GM04503 (cell line): ENCODE data around the gene PDLIM5.
"Not testable (repeated sequence)": the region's sequence is repeated elsewhere in the genome, so short reads cannot be mapped to it uniquely, and the experiment has no call there.

Experiments used
- DNase-seq: peaks from one replicate; pipeline ENCODE4 v3.0.0-alpha.2; 2012; ENCODE audit warnings: low read depth

PDLIM5 gene

DNA sequence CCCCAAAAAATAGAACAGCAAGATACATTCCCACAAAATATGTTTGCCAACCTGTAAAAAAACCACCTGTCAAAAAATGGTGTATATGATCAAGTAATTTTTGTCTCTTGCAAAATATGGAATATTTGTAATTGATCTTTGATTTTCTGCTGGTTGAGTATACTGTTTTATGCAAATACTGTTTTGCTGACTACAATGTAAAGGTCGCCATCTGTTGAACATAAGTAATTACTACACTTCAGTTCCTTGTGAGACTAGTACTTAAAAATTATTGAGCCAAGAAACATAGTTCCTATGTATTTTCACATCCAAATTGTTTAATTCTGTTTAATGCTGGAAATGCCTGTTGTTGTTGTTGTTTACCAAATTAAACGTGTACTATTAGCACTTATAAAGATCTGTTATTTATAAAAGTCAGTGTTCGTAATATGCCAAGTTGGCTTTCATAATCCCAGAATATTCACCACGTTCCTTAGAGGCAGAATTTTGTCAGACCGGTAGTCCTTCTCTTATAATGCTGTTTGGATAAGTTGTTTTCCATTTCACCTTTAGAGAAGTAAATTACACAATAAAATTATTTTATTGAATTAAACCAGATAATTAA is 144.2 kb downstream of the PDLIM5 start:
- no peak for DNase-seq

DNA sequence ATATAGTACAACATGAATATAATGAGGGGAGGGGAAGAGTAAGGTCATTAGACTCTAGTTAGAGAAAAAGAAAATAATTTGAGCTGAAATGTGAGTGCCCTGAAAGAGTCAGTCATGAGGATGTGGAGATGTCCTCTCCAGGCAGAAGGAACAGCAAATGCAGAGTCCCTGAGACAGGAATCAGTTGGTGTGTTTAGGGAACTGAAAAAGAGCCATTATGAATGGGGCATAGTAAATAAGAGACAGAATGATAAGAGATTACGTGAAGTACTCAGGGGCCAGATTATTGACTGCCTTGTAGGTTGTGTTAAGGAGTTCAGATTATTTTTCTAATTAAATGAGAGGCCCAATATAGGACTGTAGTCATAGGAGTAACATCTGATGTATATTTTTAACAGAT is 147.0 kb downstream of the PDLIM5 start:
- no peak for DNase-seq

DNA sequence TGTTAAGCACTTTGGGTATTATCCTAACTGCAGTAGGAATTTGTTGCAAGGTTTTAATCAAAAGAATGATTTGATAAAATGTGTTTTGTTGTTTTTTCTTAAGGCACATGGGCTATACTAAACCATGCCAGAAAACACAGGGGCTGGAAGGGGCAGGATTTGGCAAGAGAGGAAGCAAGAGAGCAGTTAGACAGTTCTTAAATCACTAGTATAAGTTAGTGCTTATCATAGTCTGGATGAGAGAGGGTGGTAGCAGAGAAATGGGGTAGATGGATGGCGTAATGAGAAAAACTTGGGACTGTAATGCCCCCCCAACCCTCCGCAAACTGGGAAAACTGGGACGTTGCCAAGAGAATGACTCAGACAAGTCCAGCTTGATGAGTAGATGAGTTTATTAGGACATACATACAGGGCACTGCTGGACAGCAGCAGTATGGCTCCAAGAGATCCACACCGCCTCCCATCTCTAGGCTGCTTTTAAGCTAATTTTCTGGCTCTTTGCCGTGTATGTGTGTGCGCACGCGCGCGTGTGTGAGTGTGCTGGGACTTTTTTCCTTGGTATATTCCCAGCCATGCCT is 151.5 kb downstream of the PDLIM5 start:
- DNase-seq, result no peak

DNA sequence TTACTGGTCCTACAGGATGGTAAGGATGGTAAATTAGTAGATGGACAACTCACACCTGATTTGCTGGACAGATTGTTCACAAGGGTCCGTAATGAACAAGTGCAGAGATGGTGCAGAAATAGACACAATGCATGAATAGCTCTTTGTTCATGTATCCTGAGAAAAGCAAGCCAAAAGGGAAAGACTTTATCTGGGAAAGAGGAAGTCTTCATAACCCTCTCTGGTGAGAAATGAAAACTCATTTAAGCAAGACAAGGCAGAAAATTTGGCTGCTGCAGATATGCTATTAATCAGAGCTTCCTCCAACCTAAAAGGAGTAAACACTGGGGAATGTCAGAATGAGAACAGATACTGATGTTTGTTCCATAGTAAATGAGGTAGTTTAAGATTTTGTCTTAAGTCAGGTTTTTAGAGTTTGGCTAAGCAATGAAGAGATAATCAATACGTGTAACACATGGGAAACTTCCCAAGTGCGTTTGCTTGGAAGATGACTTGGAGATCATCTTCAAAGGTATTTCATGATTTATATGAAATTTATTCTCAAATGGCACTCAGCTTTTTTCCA is 153.6 kb downstream of the PDLIM5 start:
- DNase-seq, result no peak

DNA sequence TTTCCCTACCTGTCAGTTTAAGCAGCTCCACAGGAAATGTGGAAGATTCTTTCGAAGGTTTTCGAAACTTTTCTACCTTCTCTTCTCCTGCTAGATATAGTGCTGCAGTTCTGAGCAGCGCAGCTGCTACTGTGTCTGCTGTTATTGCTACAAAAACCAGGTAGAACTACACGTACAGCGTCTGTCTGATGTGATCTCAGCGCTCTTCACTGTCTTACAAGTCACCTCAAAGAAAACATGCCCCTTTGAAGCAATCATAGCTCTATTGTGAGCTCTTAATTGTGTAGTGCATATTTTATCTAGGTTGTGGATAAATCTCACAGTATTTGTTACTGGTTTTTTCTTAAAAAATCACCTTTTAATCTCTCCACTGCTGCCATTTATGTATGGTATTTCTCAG is 158.4 kb downstream of the PDLIM5 start:
- DNase-seq, result no peak

DNA sequence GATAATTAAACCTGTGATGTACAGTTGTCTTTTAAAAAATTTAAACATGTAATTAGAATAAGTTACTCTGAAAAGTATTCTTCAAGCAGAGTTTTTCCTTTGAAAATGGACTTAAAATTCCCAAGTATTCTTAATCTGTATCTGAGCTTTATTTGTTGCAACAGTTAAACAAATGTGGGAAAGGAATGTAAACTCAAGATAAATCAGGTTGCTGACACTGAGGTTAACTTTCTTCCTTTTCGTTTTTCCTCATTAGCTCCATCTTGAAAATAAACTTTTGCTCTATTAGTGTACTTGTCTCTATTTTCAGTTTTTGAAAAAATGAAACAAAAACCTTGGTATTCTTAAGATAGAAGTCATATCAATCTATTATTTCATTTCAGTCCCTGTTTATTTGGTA is 161.5 kb downstream of the PDLIM5 start:
- DNase-seq, result no peak

DNA sequence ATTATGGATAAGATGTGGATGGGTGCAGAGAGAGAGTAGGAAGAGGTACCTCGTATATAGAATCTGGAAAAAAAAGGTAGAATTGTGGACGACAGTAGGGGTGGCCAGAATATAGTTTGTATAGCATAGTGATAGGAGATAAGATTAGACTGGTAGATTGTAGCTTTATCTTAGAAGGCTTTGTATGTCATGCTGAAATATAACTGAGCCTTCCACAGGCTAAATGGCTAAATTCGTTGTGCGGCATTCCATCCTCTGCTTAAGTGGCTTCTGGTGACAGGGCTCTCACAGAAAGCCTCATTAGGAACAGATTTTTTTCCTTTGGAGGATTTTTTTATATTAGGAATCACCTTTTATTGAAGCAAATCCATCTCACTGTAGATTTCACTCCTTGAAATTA is 163.7 kb downstream of the PDLIM5 start:
- DNase-seq, result no peak

DNA sequence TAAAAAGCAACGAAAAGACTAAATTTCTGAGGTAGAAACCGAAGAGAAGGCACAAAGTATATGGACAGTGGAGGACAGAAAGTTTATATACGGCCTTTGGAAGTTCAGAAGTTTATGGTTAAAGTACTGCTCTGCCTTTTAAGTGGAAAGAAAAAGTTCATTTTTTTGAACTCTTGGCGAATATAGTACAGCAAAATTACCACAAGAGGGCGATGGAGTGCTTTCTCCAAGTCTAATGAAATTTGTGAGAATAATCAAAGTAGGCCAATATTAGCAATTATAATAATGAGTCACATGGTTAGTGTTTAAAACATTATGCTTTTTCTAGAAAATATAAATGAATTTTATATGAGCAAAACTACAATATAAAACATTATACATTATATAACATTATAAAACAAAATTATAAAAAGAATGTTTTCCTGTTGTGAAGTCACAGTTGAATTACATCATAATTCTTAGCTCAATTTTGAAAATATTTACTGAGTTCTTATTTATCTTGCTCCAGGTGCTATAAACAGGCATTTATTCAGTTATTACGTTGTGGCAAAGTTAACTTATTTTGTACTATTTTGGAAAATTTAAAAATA is 169.8 kb downstream of the PDLIM5 start:
- no peak for DNase-seq

DNA sequence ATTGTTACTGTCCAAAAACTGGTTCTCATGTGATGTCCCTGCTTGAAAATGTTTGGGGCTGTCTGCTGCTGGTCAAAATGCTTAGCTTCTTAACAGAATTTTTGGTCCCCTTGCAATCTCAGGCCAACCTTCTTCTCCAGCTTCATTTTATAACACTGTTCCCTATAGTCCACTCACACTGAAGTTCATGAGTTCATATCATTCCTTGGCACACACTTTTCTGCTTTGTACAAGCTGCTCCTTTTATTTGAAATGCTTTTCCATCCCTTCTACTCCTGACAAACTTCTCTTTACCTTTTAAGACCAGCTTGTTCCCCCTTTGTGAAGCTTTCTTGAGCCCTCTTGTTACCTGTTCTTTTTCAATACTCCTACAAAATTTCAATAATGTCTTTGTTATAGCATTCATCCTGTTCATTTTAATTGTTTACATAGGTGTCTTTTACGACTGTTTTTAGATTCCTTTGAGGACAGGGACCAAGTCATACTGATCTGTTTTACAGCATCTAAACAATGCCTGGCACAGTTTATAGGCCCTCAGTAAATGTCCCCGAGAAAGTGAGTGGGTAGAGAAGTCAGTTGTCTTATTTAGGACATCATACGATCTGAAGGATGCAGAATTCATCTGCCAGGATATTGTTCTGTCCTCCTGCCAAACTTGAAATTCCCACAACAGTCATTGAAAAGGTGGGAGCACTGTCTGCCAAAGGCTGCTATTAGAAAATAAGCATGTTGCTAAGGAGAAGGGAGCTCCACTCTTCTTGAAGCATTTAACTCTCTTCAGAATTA is 171.6 kb downstream of the PDLIM5 start:
- DNase-seq, result no peak

DNA sequence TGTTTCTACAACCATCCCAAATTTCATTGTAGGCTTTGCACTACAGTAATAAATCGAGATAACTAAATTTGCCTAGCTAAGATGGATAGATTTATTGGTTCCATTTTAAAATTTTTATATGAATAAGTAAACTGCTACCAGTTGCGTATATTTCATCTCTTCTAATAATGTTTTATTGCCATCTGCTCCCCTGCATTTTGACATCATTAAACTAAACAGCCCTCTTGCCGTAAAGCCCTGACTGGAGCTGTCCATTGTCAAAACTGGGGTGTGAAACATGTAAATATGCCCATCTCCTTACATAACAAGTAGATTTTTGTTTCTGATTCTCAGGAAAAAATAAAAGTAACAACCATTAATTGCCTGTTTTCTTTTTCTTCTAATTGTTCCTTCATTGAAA is 175.2 kb downstream of the PDLIM5 start:
- DNase-seq, result no peak

DNA sequence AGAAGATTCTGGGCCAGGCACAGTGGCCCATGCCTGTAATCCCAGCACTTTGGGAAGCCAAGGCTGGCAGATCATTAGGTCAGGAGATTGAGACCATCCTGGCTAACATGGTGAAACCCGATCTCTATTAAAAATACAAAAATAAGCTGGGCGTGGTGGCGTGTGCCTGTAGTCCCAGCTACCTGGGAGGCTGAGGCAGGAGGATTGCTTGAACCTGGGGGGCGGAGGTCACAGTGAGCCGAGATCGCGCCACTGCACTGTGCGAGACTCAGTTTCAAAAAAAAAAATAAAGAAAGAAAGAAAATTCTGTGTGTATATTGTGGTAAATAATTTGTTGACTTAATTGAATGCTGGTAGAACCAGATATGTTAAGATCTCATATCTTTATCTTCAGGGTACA is 177.3 kb downstream of the PDLIM5 start:
- DNase-seq, result not testable (repeated sequence)

DNA sequence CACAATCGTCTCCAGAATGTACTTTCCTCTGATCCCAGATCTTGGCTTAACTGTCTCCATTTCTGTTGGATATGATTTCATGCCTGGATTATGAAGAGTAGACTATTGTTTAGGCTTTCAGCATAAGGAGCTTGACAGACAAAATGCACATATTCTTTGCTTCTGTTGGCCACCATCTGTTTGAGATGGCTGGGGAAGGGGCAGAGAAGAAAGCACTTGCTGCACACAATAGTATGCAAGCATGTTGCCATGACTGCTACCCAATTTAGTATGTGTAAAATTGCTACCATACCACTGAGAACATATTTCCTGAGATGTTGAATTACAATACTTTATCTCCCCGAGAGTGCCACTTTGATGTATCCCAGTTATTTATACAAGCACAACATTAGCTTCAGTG is 178.1 kb downstream of the PDLIM5 start:
- no peak for DNase-seq

DNA sequence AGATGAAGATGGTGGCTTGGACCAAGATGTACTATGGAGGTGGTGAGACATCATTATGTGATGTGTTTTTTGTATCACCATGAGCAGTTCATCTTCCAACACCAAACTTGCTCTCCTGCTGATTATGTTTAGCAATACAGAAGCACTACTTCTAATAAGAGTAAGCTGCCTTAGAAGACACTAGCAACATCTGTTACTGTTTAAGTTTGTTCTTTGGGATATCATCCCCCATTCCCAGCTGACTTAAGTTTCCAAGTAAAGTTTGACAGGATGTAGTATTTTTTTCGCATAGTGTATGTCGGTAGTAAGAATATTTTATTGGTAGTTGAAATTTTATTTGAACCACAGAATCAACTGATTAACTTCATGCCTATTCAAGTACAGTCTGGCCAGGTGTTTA is 182.5 kb downstream of the PDLIM5 start:
- DNase-seq, result peak; percentile 37

DNA sequence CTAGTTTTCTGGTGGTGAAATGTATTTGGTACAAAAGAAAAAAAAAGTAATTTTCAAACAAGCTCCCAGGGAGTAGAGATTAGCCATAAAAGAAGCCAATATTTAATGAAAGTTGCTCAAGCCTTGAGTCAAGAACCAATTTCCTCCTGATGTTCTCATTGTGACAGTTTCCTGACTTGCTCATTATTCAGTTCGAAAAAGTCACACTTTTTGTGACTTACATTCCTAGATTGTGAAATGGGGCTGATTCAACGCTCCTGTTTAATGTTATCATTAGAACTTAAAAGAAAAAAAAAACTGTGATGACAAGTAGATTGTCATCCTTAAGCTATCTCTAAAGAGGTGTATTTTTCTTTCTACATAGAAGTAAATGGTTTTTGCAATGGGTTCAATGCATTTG is 183.4 kb downstream of the PDLIM5 start:
- DNase-seq, result no peak

DNA sequence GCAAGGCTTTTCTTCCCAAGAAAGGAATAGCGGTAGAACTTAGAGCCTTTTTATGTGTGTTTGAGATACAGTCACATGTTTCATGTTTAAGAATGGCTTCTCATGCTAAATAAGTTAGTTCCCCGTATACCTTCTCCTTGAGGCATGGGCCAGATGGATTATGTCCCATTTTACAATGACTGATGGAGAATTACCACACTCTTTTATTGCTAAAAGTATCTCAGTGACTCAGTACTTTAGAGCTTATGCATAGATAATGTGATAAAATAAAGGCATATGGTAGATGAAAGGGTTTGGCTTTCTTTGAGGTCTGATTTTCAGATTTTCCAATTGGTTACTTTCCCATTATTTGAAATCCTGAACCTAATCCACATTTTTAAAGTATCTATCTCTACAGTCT is 184.3 kb downstream of the PDLIM5 start:
- no peak for DNase-seq

DNA sequence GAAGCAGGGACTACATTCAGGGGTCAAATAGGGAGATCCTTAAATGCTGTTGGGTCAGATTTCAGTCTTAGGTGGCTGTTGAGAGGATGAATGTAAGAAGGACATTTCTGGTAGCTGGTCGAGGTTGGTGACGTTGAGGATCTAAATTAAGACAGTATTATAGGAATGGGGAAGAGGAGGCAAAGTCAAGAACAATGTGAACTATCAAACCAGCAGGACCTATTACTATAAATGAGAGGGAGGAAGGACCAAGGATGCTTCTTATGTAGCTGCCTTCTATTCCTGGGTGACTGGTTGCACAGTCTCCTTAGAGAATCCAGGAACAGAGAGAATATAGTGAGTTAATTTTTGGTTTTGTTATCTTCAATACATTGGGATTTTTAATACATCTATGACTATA is 187.6 kb downstream of the PDLIM5 start:
- no peak for DNase-seq

DNA sequence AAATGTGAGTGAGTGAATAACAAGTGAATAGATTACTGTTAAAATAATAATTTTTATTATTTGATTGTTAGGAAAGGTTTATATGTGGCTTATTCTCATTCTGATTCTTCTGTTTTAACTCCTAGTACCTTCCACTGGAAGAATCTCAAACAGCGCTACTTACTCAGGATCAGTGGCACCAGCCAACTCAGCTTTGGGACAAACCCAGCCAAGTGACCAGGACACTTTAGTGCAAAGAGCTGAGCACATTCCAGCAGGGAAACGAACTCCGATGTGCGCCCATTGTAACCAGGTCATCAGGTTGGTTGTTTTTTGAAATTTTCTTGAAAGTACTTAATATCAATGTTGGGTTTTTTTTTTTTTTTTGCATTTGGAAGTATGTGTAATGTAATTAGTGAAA is 188.4 kb downstream of the PDLIM5 start:
- DNase-seq, result no peak

DNA sequence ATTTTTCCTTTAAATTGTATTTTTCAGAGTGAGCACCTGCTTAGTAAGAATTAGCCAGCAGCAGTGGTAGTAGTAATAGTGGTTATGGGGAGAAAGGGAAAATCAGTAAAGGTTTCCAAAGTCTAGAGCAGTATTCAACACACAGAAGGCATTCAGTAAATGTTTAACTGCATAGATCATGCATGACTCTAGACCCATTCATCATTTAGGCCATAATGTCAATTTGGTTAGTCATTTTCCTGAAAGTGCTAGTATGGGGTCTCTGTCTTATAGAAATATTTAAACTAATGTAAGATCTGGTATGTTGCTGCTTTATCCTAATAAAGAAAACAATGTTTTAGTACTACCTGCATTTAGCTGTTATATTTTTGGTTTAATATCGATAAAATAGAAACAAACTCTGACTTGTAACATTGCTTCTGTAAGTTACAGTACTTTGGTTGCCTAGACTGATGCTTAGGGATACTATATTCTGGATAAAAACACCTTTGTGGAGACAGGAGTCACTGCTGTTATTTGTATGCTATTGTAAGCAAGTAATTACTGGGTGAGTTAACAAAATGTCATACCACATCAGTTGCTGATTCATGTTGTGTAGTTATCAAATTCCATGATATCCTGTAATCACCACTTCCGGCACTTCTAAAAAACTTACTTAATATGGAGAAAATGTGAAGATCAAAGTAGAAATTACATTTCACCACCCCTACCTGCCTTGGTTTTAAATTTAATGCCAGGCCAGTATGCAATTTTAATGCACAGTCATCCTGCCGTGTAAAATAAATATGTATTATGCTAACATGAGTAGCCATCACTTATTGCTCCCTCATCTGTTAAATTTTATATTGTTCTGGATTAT is 190.2 kb downstream of the PDLIM5 start:
- DNase-seq, result no peak

DNA sequence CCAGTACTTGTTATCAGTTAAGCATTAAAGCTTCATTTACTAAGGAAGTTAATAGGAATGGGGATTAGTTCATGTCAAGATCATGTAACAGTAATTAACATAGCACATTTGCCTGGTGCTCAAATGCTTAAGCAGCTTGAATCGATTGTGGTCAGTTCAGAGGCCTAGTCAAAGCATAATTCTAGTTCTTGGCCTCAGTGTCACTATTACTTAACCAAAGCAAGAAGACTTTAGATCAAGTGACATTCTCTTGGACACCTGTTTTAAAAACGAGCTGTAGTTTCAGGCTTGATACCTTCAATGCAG is 190.8 kb downstream of the PDLIM5 start:
- no peak for DNase-seq

DNA sequence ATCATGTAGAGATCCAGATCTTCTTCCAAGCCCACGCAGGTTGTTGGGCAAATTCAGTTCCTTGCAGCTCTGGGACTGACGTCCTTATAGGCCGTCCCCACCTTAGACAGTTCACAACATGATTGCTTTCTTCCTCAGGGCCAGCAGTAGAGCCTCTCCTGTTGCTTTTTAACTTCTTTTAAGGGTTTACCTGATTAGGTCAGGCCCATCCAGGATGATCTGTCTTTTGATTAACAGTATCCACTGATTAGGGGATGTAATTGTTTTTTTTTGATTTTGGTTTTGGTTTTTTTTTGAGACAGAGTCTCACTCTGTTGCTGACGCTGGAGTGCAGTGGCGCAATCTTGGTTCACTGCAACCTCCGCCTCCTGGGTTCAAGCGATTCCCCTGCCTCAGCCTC is 197.0 kb downstream of the PDLIM5 start:
- DNase-seq, result no peak

DNA sequence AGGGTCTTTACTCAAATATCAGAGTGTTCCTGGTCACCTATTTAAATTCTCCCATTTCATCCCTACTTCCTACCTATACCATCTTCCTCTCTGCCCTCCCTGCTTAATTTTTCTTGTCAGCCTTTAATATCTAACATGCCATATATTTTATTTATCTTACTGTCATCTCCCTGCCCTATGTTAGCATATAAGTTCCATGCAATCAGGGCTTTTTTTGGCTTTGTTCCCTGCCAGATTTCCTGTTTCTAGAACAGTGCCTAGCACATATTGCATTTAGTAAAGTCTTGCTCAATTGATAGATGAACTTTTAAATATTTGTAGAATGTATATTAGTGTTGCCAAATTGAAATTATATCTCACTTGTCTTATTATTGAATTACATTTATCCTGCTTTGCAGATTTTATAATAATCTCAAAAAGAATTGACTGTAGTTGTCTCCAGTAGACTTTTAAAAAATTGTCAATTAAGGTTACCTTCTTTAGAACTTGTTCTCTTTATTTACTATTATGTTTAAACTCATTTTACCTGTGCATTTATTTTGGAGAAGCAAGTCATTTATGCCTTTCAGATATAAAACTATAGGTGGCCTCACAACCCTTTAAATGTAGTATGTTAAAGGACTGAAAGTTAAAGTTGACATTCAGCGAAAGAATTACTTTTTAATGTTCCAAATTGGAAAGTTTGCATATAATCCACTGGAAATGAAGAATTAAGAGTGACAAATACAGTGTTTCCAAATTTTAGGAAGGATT is 197.8 kb downstream of the PDLIM5 start:
- no peak for DNase-seq

DNA sequence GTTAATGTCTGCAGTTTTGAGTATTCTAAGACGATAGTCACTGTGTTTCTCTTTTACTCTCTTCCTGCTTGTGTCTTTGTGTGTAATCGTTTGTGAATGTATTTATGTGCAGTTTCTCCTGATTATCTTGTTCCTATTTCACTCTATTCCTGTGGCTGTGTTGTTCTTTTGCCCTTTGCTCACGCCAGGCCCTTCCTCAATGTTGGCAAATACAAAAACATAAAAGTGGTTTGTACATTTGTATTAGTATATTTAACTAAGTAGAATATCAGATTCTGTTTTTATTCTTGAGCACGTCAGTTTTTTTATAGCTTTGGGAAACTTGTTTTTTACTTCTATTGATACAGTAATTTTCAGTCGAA is 198.4 kb downstream of the PDLIM5 start:
- no peak for DNase-seq
